CMK (cell line): Measurements from ENCODE around the gene ITGB1.
"Not testable (repeated sequence)": the region's sequence is repeated elsewhere in the genome, so short reads cannot be mapped to it uniquely, and the experiment has no call there.

Source experiments
- DNase-seq: peaks from one replicate; pipeline ENCODE4 v3.0.0-alpha.2; 2010; ENCODE audit warnings: low read depth

The ITGB1 gene

GRCh38 chr10:32980558-32981468 lies 22.8 kb upstream of the ITGB1 start:
- DNase-seq, result peak; percentile 68

GRCh38 chr10:32980242-32980557 lies 22.2 kb upstream of the ITGB1 start:
- no peak for DNase-seq

GRCh38 chr10:32979719-32980118 lies 21.7 kb upstream of the ITGB1 start:
- not testable (repeated sequence) for DNase-seq

- DNase-seq, result no peak
Measured at GRCh38 chr10:32979041-32979440, 21.0 kb upstream of the ITGB1 start.

- not testable (repeated sequence) for DNase-seq
Measured at GRCh38 chr10:32977846-32978809, 20.1 kb upstream of the ITGB1 start.

GRCh38 chr10:32976338-32976737 lies 18.3 kb upstream of the ITGB1 start:
- DNase-seq, result no peak

- DNase-seq, result no peak
Measured at GRCh38 chr10:32972929-32973328, 14.9 kb upstream of the ITGB1 start.

- no peak for DNase-seq
Measured at GRCh38 chr10:32972460-32972859, 14.4 kb upstream of the ITGB1 start.

- no peak for DNase-seq
Measured at GRCh38 chr10:32971536-32972091, 13.6 kb upstream of the ITGB1 start.

GRCh38 chr10:32970910-32971309 lies 12.9 kb upstream of the ITGB1 start:
- DNase-seq, result no peak

- DNase-seq, result no peak
Measured at GRCh38 chr10:32964270-32964669, 6.2 kb upstream of the ITGB1 start.

- no peak for DNase-seq
Measured at GRCh38 chr10:32963096-32963495, 5.1 kb upstream of the ITGB1 start.

GRCh38 chr10:32962521-32962920 lies 4.5 kb upstream of the ITGB1 start:
- no peak for DNase-seq

- DNase-seq, result no peak
Measured at GRCh38 chr10:32961895-32962369, 3.9 kb upstream of the ITGB1 start.

GRCh38 chr10:32961343-32961894 lies 3.4 kb upstream of the ITGB1 start:
- DNase-seq, result no peak

- DNase-seq, result no peak
Measured at GRCh38 chr10:32960022-32960421, 2.0 kb upstream of the ITGB1 start.

- DNase-seq, result no peak
Measured at GRCh38 chr10:32959006-32959920, 1.2 kb upstream of the ITGB1 start.

- no peak for DNase-seq
Measured at GRCh38 chr10:32957341-32958084, 517 bp downstream of the ITGB1 start.

- no peak for DNase-seq
Measured at GRCh38 chr10:32956365-32957197, 1.4 kb downstream of the ITGB1 start.
